IPS DF 6.9 (cell line): ENCODE results near the gene ALOX5.

Experiments used
- DNase-seq: peaks from one replicate; pipeline ENCODE4 v3.0.0-alpha.2; 2013; ENCODE audit warnings: low read depth, low spot score
- H3K27ac ChIP-seq: one replicate; pipeline ENCODE4 v1.5.1; 2013; ENCODE audit warnings: low read length, control low read depth
- H3K27me3 ChIP-seq: 2 replicates; pipeline ENCODE4 v1.6.1; 2013; ENCODE audit warnings: mild to moderate bottlenecking, low read length; ENCODE audit not compliant: control insufficient read depth, insufficient read depth
- H3K36me3 ChIP-seq: 2 replicates; pipeline ENCODE4 v1.6.1; 2013; ENCODE audit warnings: low read length; ENCODE audit not compliant: control insufficient read depth, insufficient read depth
- H3K4me1 ChIP-seq: 2 replicates; pipeline ENCODE4 v1.6.1; 2013; ENCODE audit warnings: low read length; ENCODE audit not compliant: control insufficient read depth, insufficient read depth
- H3K4me3 ChIP-seq: 2 replicates; pipeline ENCODE4 v1.5.1; 2013; ENCODE audit warnings: mild to moderate bottlenecking, low read length
- H3K9me3 ChIP-seq: 2 replicates; pipeline ENCODE4 v1.6.1; 2013; ENCODE audit warnings: low read length, inconsistent platforms; ENCODE audit not compliant: control insufficient read depth, insufficient read depth
- WGBS: extraction: QIAGEN DNeasy Blood & Tissue Kit; methylation state at CpG from one replicate; pipeline ENCODE4 v1.1.7; 2013; ENCODE audit warnings: mixed read lengths, missing lambda C conversion rate; ENCODE audit not compliant: insufficient read length, insufficient coverage; 5-methylcytosine and 5-hydroxymethylcytosine counted together

The ALOX5 gene

GRCh38 chr10:45416603-45417002 lies 42.6 kb downstream of the ALOX5 start:
- Histone ChIP-seq H3K4me3 (no peak overlapping the region), H3K27me3 (no peaks in the 10 kb centered on the region), H3K27ac (no peak overlapping the region), H3K36me3 (no peaks in the 10 kb centered on the region), H3K4me1 (peaks cover 3% of the 10 kb centered on the region; the same call in 1 of the 2 replicates), H3K9me3 (no peaks in the 10 kb centered on the region)
- WGBS: 100% methylated on average over 1 of the region's 2 CpGs
- no peak for DNase-seq

GRCh38 chr10:45417746-45418145 lies 43.7 kb downstream of the ALOX5 start:
- Histone ChIP-seq H3K36me3 (no peaks in the 10 kb centered on the region), H3K4me1 (peaks cover 3% of the 10 kb centered on the region; the same call in 1 of the 2 replicates), H3K27me3 (no peaks in the 10 kb centered on the region), H3K4me3 (no peak overlapping the region), H3K27ac (no peak overlapping the region), H3K9me3 (no peaks in the 10 kb centered on the region)
- no peak for DNase-seq
- WGBS: no CpG with 5 or more reads among the region's 6 CpGs

GRCh38 chr10:45418417-45418848 lies 44.4 kb downstream of the ALOX5 start:
- H3K9me3 ChIP-seq: no peaks in the 10 kb centered on the region
- no CpG with 5 or more reads among the region's 15 CpGs for WGBS
- no peaks in the 10 kb centered on the region for H3K36me3 ChIP-seq
- no peak overlapping the region for H3K27ac ChIP-seq
- H3K4me3 ChIP-seq: peak overlapping the region; percentile 32; the same call in 1 of the 2 replicates
- H3K27me3 ChIP-seq: no peaks in the 10 kb centered on the region
- peaks cover 3% of the 10 kb centered on the region; the same call in 1 of the 2 replicates for H3K4me1 ChIP-seq
- DNase-seq: no peak

GRCh38 chr10:45418849-45419675 lies 45.0 kb downstream of the ALOX5 start:
- Histone ChIP-seq H3K27me3 (no peaks in the 10 kb centered on the region), H3K4me3 (peak overlapping the region; percentile 32), H3K9me3 (no peaks in the 10 kb centered on the region), H3K4me1 (peaks cover 3% of the 10 kb centered on the region; the same call in 1 of the 2 replicates), H3K36me3 (no peaks in the 10 kb centered on the region), H3K27ac (no peak overlapping the region)
- no CpG with 5 or more reads among the region's 60 CpGs for WGBS
- DNase-seq: no peak

- Histone ChIP-seq H3K27me3 (no peaks in the 10 kb centered on the region), H3K4me1 (peaks cover 3% of the 10 kb centered on the region; the same call in 1 of the 2 replicates), H3K9me3 (no peaks in the 10 kb centered on the region), H3K4me3 (peak overlapping the region; percentile 32; the same call in 1 of the 2 replicates), H3K36me3 (no peaks in the 10 kb centered on the region), H3K27ac (no peak overlapping the region)
- WGBS: no CpG with 5 or more reads among the region's 12 CpGs
- DNase-seq: no peak
Measured at GRCh38 chr10:45419676-45420025, 45.6 kb downstream of the ALOX5 start.

GRCh38 chr10:45420453-45421192 lies 46.6 kb downstream of the ALOX5 start:
- no peaks in the 10 kb centered on the region for H3K9me3 ChIP-seq
- no peaks in the 10 kb centered on the region for H3K27me3 ChIP-seq
- no peak overlapping the region for H3K27ac ChIP-seq
- H3K4me3 ChIP-seq: no peak overlapping the region
- H3K4me1 ChIP-seq: peaks cover 3% of the 10 kb centered on the region; the same call in 1 of the 2 replicates
- H3K36me3 ChIP-seq: no peaks in the 10 kb centered on the region
- no peak for DNase-seq
- no CpG with 5 or more reads among the region's 16 CpGs for WGBS

GRCh38 chr10:45421221-45422097 lies 47.4 kb downstream of the ALOX5 start:
- DNase-seq: no peak
- Histone ChIP-seq H3K4me1 (peaks cover 3% of the 10 kb centered on the region; the same call in 1 of the 2 replicates), H3K36me3 (no peaks in the 10 kb centered on the region), H3K4me3 (no peak overlapping the region), H3K27ac (no peak overlapping the region), H3K27me3 (no peaks in the 10 kb centered on the region), H3K9me3 (no peaks in the 10 kb centered on the region)
- WGBS: no CpG with 5 or more reads among the region's 7 CpGs

- no peaks in the 10 kb centered on the region for H3K36me3 ChIP-seq
- no peak overlapping the region for H3K27ac ChIP-seq
- no peaks in the 10 kb centered on the region for H3K27me3 ChIP-seq
- no peak overlapping the region for H3K4me3 ChIP-seq
- DNase-seq: no peak
- no CpG with 5 or more reads among the region's 6 CpGs for WGBS
- peaks cover 3% of the 10 kb centered on the region; the same call in 1 of the 2 replicates for H3K4me1 ChIP-seq
- no peaks in the 10 kb centered on the region for H3K9me3 ChIP-seq
Measured at GRCh38 chr10:45422207-45422865, 48.3 kb downstream of the ALOX5 start.

- no CpG with 5 or more reads among the region's 9 CpGs for WGBS
- H3K4me1 ChIP-seq: peaks cover 1% of the 10 kb centered on the region; the same call in 1 of the 2 replicates
Measured at GRCh38 chr10:45422866-45423659, 49.0 kb downstream of the ALOX5 start.

More at GRCh38 chr10:45422866-45423659, 49.0 kb downstream of the ALOX5 start:
- H3K27me3 ChIP-seq: no peaks in the 10 kb centered on the region
- H3K27ac ChIP-seq: no peak overlapping the region
- H3K36me3 ChIP-seq: no peaks in the 10 kb centered on the region
- DNase-seq: no peak
- no peak overlapping the region for H3K4me3 ChIP-seq
- no peaks in the 10 kb centered on the region for H3K9me3 ChIP-seq
